ENCODE data around the gene ANKS6.
"Not testable (repeated sequence)": the region's sequence is repeated elsewhere in the genome, so short reads cannot be mapped to it uniquely, and the experiment has no call there.

Gene ANKS6

DNA sequence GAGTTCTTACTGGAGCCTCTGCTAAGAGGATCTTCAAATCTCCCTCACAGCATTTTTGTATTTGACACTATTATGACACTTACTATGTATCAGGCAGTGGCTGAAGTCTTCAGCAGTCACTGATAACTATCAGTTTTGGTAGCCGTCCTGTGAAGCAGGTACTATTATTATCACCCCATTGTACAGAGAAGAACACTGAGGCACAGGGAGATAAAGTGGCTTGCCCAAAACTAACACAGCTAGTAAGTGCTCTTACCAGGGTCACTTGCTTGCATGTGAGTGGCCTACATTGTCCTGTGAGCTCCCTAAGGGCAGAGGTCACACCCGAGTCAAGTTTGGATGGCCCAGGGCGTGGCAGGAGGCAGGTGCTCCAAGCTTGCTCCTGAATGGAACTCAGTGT lies 104.5 kb downstream of the ANKS6 start:
- FAIRE-seq (no peak), DNase-seq (ENCODE audit: insufficient read length, low spot score) (no peak)

DNA sequence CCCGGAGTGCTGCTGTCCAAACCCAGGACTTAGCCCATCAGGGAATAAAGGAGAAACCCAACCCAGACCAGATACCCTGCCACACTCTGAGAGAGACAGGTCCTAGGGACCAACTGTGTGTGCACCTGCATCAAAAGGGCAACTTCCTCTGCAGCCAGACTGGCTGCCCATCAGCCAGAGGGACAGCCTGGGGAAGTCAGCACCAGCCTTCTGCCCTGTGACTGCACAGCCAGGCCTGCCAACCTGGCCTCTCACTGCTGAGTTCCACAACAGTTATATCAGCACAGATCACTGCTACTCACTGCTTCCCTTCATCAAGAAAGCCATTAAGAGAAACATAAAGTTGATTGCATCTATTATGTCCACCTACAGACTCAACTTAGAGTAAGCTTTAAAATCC lies 105.7 kb downstream of the ANKS6 start:
- TF ChIP-seq, protein P1, sequence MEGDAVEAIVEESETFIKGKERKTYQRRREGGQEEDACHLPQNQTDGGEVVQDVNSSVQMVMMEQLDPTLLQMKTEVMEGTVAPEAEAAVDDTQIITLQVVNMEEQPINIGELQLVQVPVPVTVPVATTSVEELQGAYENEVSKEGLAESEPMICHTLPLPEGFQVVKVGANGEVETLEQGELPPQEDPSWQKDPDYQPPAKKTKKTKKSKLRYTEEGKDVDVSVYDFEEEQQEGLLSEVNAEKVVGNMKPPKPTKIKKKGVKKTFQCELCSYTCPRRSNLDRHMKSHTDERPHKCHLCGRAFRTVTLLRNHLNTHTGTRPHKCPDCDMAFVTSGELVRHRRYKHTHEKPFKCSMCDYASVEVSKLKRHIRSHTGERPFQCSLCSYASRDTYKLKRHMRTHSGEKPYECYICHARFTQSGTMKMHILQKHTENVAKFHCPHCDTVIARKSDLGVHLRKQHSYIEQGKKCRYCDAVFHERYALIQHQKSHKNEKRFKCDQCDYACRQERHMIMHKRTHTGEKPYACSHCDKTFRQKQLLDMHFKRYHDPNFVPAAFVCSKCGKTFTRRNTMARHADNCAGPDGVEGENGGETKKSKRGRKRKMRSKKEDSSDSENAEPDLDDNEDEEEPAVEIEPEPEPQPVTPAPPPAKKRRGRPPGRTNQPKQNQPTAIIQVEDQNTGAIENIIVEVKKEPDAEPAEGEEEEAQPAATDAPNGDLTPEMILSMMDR (IDR thresholded peaks at IDR 0.05; ENCODE audit: insufficient read depth, missing control alignments): no peak

More for the DNA sequence above, 104.5 kb downstream of the ANKS6 start:
- TF ChIP-seq, protein P1 (IDR thresholded peaks at IDR 0.05; ENCODE audit: insufficient read depth, missing control alignments): no peak

DNA sequence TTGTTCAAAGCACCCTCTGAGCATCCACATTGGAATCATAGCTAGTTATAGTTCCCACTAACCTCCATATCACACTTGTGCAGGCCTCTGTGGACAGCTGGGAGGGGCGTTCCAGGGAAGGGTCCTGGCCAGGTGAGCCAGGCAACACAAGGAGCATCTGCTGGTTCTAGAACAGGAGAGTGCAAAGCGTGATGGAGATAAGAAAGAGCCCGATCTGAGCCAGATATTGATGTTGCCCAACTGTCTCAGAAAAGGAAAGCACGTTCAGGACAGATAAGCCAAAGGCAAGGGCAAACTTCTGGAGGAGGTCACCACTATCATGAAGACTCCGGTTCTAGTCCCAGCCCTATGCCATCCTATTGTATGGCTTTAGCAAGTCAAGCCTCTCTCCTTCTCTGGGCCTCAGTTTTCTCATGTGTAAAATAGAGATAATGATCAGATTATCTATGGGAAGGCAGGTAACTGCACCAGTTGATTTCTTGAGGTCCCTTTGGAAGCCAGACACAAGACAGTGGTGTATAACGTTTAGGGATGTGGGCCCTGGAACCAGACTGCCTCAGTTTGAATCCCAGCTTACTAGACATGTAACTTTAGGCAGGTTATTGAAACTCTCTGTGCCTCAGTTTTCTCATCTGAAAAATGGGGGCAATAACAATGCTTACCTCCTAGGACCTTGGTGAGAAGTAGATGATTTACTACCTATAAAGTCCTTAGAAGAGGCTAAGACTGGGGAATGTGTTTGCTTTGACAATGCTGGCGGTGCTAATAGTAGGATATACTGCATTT lies 107.5 kb downstream of the ANKS6 start:
- TF ChIP-seq, protein P1 (IDR thresholded peaks at IDR 0.05; ENCODE audit: insufficient read depth, missing control alignments): no peak
- FAIRE-seq: no peak

More for the DNA sequence above, 105.7 kb downstream of the ANKS6 start:
- DNase-seq (ENCODE audit: insufficient read length, low spot score): no peak
- FAIRE-seq: no peak

DNA sequence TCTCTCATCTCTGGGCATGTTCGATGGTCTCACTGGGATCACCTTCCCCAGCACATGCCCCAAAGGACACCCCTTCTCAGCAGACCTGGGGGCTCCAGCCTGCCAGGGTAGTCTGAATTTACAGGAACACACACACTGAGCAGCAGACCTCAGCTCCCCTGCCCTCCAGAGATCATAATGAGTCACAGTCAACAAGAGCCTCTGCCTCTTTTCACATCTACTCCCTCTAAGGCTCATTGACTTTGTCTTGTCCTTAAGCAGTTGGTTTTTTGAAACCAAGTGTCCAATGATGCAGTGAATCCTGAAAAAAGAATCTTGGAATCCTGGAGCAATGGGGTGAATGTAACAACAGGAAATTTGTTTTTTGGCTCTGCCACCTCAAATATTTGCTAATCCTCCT lies 108.4 kb downstream of the ANKS6 start:
- DNase-seq (ENCODE audit: insufficient read length, low spot score) (no peak), FAIRE-seq (no peak)
- TF ChIP-seq, protein P1 (IDR thresholded peaks at IDR 0.05; ENCODE audit: insufficient read depth, missing control alignments): no peak

More for the DNA sequence above, 107.5 kb downstream of the ANKS6 start:
- no peak for DNase-seq (ENCODE audit: insufficient read length, low spot score)

DNA sequence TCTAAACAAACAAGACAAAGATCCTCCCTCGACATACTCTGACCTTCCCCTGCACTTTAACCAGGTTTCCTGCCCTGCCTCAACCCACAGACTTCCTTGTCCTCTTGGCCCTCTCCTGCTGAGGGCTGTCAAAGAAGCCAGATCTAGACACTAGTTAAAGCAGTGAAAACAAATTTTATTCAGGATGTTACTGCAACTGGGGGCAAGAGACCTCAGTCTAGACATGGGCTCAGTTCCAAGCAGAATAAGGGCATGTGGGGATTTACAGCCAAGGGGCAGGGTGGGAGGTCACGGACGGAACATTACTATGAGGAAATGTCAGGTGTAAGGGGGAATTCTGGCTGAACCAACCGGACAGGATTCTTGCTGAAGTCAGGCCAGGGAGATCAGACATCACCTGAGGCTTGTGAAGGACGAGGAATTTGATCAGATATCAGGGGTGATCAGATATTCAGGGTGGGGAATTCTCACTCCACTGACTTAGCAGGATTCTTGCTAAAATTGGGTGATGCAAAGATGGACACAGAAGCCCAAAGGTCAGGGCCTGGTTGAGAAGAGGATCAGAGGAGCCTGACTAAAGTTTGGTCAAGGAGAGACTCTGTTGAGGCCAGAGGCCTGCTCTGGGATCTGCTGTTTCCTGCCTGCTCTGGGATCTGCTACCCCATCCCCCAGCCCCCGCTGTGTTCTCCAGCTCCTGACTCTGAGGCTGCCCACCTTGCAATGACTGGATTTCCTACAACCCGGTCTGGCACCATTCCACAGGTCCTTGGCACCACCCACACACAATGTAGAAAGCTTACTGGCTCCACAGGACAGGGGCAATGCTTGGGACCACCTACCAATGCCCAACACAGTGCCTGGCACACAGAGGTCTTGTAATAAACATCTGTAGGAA lies 109.1 kb downstream of the ANKS6 start:
- no peak for DNase-seq (ENCODE audit: insufficient read length, low spot score)
- TF ChIP-seq, protein P1 (IDR thresholded peaks at IDR 0.05; ENCODE audit: insufficient read depth, missing control alignments): no peak
- no peak for FAIRE-seq

DNA sequence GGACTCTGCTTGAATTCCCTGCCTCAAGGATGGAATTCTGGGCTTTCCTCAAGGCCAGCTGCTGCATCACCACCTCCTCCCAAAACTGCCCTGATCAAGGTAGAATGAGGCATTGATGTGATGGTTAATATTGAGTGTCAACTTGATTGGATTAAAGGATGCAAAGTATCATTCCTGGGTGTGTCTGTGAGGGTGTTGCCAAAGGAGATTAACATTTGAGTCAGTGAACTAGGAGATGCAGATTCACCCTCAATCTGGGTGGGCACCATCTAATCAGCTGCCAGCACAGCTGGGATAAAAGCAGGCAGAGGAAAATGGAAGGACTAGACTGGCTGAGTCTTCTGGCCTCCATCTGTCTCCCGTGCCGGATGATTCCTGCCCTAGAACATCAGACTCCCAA lies 111.5 kb downstream of the ANKS6 start:
- not testable (repeated sequence) for FAIRE-seq; DNase-seq (ENCODE audit: insufficient read length, low spot score)

Data from D721Med (cell line).